B cell (primary cell): ENCODE data around the gene DYRK1A. TPM values are rescaled to one million over a fixed set of nuclear protein-coding genes. Genes with fewer than 3 reads are reported as not detected.

ENCODE experiments used
- ATAC-seq: fragments of 200-7000 bp; cut with Tn5 transposase; one replicate; pipeline ENCODE4 v1.10.0; 2021; ENCODE audit warnings: low read depth, mild to moderate bottlenecking, moderate number of reproducible peaks, moderate library complexity
- CTCF ChIA-PET: fragments of 350-600 bp; sonication (Branson Sonifier 250); formaldehyde crosslinking; loops from one replicate; lab custom pipeline; 2021; ENCODE audit warnings: antibody characterized with exemption, inconsistent platforms; lab: Charles Lee
- POLR2A ChIA-PET: fragments of 350-600 bp; sonication (Branson Sonifier 250); formaldehyde crosslinking; loops from one replicate; lab custom pipeline; 2021; ENCODE audit warnings: antibody characterized with exemption; lab: Charles Lee
- DNase-seq: peaks from one replicate; pipeline ENCODE4 v3.0.0; 2013
- H2AFZ ChIP-seq: 2 replicates; pipeline ENCODE4 v1.6.1; 2012; ENCODE audit warnings: mild to moderate bottlenecking, low read depth, low read length; ENCODE audit not compliant: insufficient read depth, poor library complexity, severe bottlenecking
- H3K27ac ChIP-seq, 2 donors: 1 replicate in 1 of 2; 2 replicates in 1 of 2; pipeline ENCODE4 v1.5.1; 2012 to 2013; ENCODE audit warnings: low read length in 2 of 2, mild to moderate bottlenecking in 2 of 2, moderate library complexity in 1 of 2
- H3K27me3 ChIP-seq, 4 experiments: fragments of 200-600 bp in 1 of 4; sonication (generic) in 1 of 4; replicated peaks in 1 of 4; 1 replicate in 2 of 4; 2 replicates in 2 of 4; pipeline versions ENCODE4 v1.6.1 to v1.7.0; 2013 to 2016; ENCODE audit warnings: low read length in 3 of 4, mild to moderate bottlenecking in 2 of 4, mixed read lengths in 1 of 4, moderate library complexity in 1 of 4; ENCODE audit not compliant: insufficient read depth in 4 of 4, control insufficient read depth in 3 of 4; ENCODE audit errors: control extremely low read depth in 1 of 4
- H3K36me3 ChIP-seq, 2 experiments: replicated peaks in 1 of 2; 1 replicate in 1 of 2; 2 replicates in 1 of 2; pipeline versions ENCODE4 v1.6.1 to v1.7.1; 2013; ENCODE audit warnings: low read length in 1 of 2; ENCODE audit not compliant: insufficient read depth in 2 of 2, control insufficient read depth in 1 of 2; ENCODE audit errors: control extremely low read depth in 1 of 2, extremely low read depth in 1 of 2
- H3K4me1 ChIP-seq, 2 donors: fragments of 200-600 bp in 1 of 2; sonication (generic) in 1 of 2; 1 replicate in 1 of 2; 2 replicates in 1 of 2; pipeline versions ENCODE4 v1.5.1 to v1.6.1; 2013 to 2017; ENCODE audit warnings: low read length in 2 of 2; ENCODE audit not compliant: control insufficient read depth in 2 of 2, insufficient read depth in 2 of 2
- H3K4me2 ChIP-seq: replicated peaks from 2 replicates; pipeline ENCODE3; 2012; ENCODE audit warnings: mild to moderate bottlenecking, low read depth, low read length; ENCODE audit not compliant: poor library complexity, severe bottlenecking
- H3K4me3 ChIP-seq, 5 experiments: fragments of 200-600 bp in 1 of 5; sonication (generic) in 1 of 5; 1 replicate in 3 of 5; 2 replicates in 2 of 5; pipeline versions ENCODE4 v1.5.1 to v1.7.0; 2011 to 2016; ENCODE audit warnings: low read length in 4 of 5, mild to moderate bottlenecking in 4 of 5, low read depth in 2 of 5, control low read depth in 1 of 5, moderate library complexity in 1 of 5; ENCODE audit not compliant: insufficient read depth in 1 of 5; ENCODE audit errors: control extremely low read depth in 1 of 5, extremely low read depth in 1 of 5
- H3K79me2 ChIP-seq: fragments of 200-600 bp; sonication (generic); one replicate; pipeline ENCODE4 v1.6.0; 2016; ENCODE audit warnings: low read length; ENCODE audit not compliant: control insufficient read depth, insufficient read depth
- H3K9ac ChIP-seq: fragments of 200-600 bp; sonication (generic); 2 replicates; pipeline ENCODE4 v1.6.1; 2017; ENCODE audit warnings: mild to moderate bottlenecking, low read length, moderate library complexity
- H3K9me3 ChIP-seq, 3 donors: one replicate each; pipeline versions ENCODE4 v1.6.1 to v1.7.1; 2013; ENCODE audit warnings: low read length in 2 of 3; ENCODE audit not compliant: control insufficient read depth in 2 of 3, insufficient read depth in 1 of 3; ENCODE audit errors: control extremely low read depth in 1 of 3
- H4K20me1 ChIP-seq: 2 replicates; pipeline ENCODE4 v1.6.0; 2012; ENCODE audit warnings: mild to moderate bottlenecking, low read length; ENCODE audit not compliant: insufficient read depth, control insufficient read depth, poor library complexity, severe bottlenecking
- H3K27ac Mint-ChIP-seq: one replicate; pipeline ENCODE4 v1.8.0; 2021; ENCODE audit warnings: mixed read lengths
- H3K27me3 Mint-ChIP-seq: one replicate; pipeline ENCODE4 v1.8.0; 2021; ENCODE audit warnings: mixed read lengths
- H3K4me1 Mint-ChIP-seq: one replicate; pipeline ENCODE4 v1.8.0; 2021; ENCODE audit warnings: mixed read lengths
- H3K4me3 Mint-ChIP-seq: one replicate; pipeline ENCODE4 v1.8.0; 2021; ENCODE audit warnings: mixed read lengths
- H3K9me3 Mint-ChIP-seq: one replicate; pipeline ENCODE4 v1.8.0; 2022; ENCODE audit warnings: mixed read lengths; ENCODE audit not compliant: insufficient read depth
- EZH2 ChIP-seq: IDR thresholded peaks from 2 replicates; pipeline ENCODE4 v1.6.1; 2012; ENCODE audit warnings: borderline replicate concordance, low read depth, mild to moderate bottlenecking, moderate library complexity, low read length; ENCODE audit not compliant: insufficient read depth, poor library complexity, severe bottlenecking
- WGBS: methylation state at CpG from one replicate; pipeline ENCODE4 v1.1.5; 2013; ENCODE audit warnings: missing lambda C conversion rate; ENCODE audit not compliant: insufficient coverage; 5-methylcytosine and 5-hydroxymethylcytosine counted together
- intact Hi-C: fragments of 100-400 bp; cut with micrococcal nuclease; formaldehyde crosslinking; loops from one replicate; pipeline ENCODE4 v1.10.0; 2022
- polyA plus RNA-seq: library from polyadenylated mRNA; depleted of rRNA; stranded (reverse); fragments of >200 nt; gene quantifications from 2 replicates; pipeline ENCODE4 v1.2.3, GENCODE V29; 2012
- total RNA-seq, 2 donors: library from RNA; stranded (reverse); fragments of 120-200 nt in 1 of 2; gene quantifications; 1 replicate in 1 of 2; 2 replicates in 1 of 2; pipeline versions ENCODE4 v1.2.3 to v1.2.4, GENCODE V29; 2013 to 2022
- TF ChIP-seq, protein P1 (sequence below): fragments of 200-600 bp; IDR thresholded peaks from one replicate; pipeline ENCODE4 v1.8.0; 2022; ENCODE audit warnings: antibody characterized with exemption, mild to moderate bottlenecking

Gene DYRK1A
- total and polyA plus RNA-seq, 2 donors (not counting 1 experiment from before 2014, with no cell fraction given) = 46.6 to 147 TPM

DNA sequence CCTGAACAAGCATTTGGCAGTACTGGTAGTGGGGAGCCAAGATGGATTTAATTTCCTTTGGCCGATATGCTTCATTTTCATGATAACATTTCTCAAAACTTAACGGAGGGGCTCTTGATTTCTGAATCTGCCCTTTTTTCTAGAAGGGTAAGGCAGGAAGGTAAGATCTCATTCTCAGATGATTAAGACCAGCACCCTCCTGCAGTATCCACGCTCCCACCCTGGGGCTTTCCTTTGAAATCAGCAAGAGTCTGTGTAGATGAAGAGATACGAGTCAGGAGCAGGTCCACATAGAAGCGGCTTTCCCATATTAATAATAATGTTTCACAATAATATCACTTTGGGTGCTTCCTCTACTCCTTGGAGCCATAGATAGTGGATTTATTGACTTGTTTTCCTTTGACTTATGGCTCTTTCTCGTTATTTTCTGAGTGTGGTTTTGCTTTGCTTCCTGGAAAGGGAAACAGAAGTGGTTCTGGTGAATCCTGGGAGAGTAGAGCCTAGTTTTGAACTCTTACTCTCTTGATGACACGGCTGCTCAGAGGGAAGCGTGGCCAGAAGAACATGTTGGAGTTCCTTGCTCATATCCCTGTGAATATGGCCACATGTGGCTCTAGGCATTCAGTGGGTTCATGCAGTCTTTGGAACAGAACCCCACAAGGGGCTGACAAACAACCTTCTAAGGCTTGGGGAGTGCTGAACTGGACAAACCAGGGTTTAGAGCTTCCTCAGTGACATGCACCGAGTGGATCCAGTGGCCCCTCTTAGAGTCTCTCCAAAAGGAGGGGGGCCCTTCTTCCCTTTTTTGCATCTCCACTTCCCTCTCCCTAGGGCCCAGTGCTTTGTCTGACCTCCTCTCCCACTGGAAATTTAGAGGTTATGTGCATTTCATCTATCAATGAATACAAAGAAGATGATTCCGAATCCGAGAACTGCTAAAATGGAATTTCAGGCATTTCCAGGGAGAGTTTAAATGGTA lies 195.7 kb downstream of the DYRK1A start:
- TF ChIP-seq, protein P1, sequence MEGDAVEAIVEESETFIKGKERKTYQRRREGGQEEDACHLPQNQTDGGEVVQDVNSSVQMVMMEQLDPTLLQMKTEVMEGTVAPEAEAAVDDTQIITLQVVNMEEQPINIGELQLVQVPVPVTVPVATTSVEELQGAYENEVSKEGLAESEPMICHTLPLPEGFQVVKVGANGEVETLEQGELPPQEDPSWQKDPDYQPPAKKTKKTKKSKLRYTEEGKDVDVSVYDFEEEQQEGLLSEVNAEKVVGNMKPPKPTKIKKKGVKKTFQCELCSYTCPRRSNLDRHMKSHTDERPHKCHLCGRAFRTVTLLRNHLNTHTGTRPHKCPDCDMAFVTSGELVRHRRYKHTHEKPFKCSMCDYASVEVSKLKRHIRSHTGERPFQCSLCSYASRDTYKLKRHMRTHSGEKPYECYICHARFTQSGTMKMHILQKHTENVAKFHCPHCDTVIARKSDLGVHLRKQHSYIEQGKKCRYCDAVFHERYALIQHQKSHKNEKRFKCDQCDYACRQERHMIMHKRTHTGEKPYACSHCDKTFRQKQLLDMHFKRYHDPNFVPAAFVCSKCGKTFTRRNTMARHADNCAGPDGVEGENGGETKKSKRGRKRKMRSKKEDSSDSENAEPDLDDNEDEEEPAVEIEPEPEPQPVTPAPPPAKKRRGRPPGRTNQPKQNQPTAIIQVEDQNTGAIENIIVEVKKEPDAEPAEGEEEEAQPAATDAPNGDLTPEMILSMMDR = no peak
- TF ChIP-seq EZH2 = no peak
- intact Hi-C loops = loop anchor here (2.0 to 10.0 kb wide), 4 partner anchors 47 to 1750 kb away; partner anchors contain the start of genes BRWD1, HLCS, PIGP and TTC3
- H3K9ac ChIP-seq = no peak overlapping the region
- Mint-ChIP-seq H3K4me3 (peak overlapping the region; percentile 97), H3K4me1 (peaks cover 25% of the 10 kb centered on the region), H3K9me3 (no peaks in the 10 kb centered on the region), H3K27me3 (no peaks in the 10 kb centered on the region), H3K27ac (peak overlapping the region; percentile 97)
- peaks cover 14 to 23% of the 10 kb centered on the region in 2 donors for H3K4me1 ChIP-seq
- ChIA-PET POLR2A (interaction anchor here (1.8 to 2.1 kb wide), 2 partner anchors 197 to 295 kb away, joined by 9 to 15 read pairs; partner anchors contain the start of genes DYRK1A and VPS26C), CTCF (no interaction called here)
- no peak overlapping the region for H3K4me3 ChIP-seq
- H4K20me1 ChIP-seq = no peaks in the 10 kb centered on the region
- ATAC-seq = no peak
- peaks cover 0 to 4% (median 0%) of the 10 kb centered on the region in 3 donors for H3K9me3 ChIP-seq
- DNase-seq = no peak
- H3K27me3 ChIP-seq = no peaks in the 10 kb centered on the region
- H2AFZ ChIP-seq = no peak overlapping the region
- peak overlapping the region; percentile 82 for H3K4me2 ChIP-seq
- H3K36me3 ChIP-seq = no peaks in the 10 kb centered on the region
- no peak overlapping the region for H3K27ac ChIP-seq
- 69% methylated on average over 4 of the region's 11 CpGs for WGBS
- peaks cover 5% of the 10 kb centered on the region for H3K79me2 ChIP-seq
